MM.1S (cell line): Measurements from ENCODE around the gene IQCK.

Source experiments
- EZH2 ChIP-seq: fragments of 300-600 bp; sonication (generic); optimal IDR thresholded peaks from 2 replicates; pipeline ENCODE3; 2017; ENCODE audit warnings: low read depth, mild to moderate bottlenecking, antibody characterized with exemption, low read length, mixed read lengths
- TF ChIP-seq, protein P1 (sequence below): fragments of 300-600 bp; sonication (generic); IDR thresholded peaks from 2 replicates; pipeline ENCODE4 v1.5.1; 2016; ENCODE audit warnings: antibody characterized with exemption, low read length, mixed read lengths

DNA sequence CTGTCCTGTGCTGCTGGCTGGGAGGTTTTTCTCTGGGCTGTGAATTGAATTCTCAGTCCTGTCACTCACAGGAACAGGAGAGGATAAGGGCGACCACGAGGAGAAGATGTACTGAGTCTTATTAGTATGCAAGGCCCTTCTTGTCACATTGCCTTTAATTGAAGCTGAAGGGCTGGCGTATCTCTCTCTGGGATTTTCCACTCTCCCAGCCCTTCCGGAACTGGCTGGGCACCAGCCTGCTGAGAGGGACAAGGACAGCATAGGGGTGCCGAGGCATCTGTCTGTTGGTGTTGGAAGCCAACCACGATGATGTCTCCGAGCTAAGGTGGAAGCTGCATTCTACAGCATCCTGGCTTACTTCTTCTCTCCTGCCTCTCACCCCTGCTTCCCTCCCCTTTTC, 133.4 kb downstream of the IQCK start:
- TF ChIP-seq EZH2 = no peak
- TF ChIP-seq, protein P1, sequence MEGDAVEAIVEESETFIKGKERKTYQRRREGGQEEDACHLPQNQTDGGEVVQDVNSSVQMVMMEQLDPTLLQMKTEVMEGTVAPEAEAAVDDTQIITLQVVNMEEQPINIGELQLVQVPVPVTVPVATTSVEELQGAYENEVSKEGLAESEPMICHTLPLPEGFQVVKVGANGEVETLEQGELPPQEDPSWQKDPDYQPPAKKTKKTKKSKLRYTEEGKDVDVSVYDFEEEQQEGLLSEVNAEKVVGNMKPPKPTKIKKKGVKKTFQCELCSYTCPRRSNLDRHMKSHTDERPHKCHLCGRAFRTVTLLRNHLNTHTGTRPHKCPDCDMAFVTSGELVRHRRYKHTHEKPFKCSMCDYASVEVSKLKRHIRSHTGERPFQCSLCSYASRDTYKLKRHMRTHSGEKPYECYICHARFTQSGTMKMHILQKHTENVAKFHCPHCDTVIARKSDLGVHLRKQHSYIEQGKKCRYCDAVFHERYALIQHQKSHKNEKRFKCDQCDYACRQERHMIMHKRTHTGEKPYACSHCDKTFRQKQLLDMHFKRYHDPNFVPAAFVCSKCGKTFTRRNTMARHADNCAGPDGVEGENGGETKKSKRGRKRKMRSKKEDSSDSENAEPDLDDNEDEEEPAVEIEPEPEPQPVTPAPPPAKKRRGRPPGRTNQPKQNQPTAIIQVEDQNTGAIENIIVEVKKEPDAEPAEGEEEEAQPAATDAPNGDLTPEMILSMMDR = no peak
